G401 (cell line): ENCODE data around the gene STK32B. TPM values are rescaled to one million over a fixed set of nuclear protein-coding genes. Genes with fewer than 3 reads are reported as not detected.

Source experiments
- DNase-seq: peaks from one replicate; pipeline ENCODE4 v3.0.0-alpha.2; 2015; ENCODE audit warnings: low spot score
- in situ Hi-C: cut with HindIII; loops from 2 replicates; pipeline ENCODE4 v1.10.0; 2016; ENCODE audit warnings: low sequenced_read_pairs, mixed read lengths
- total RNA-seq: library from RNA; depleted of rRNA; stranded (reverse); fragments of >200 nt; shearing (Covaris generic); gene quantifications from 2 replicates; pipeline ENCODE4 v1.2.3, GENCODE V29; 2014

STK32B gene
- total RNA-seq, 1 experiment from 2014 or later, result 1.9 TPM

- DNase-seq, result no peak
- in situ Hi-C loops, result no loop called here
Measured at GRCh38 chr4:5118091-5118786, 67.0 kb downstream of the STK32B start.

GRCh38 chr4:5118994-5119835 lies 67.9 kb downstream of the STK32B start:
- in situ Hi-C loops, result no loop called here

GRCh38 chr4:5120067-5120466 lies 68.8 kb downstream of the STK32B start:
- no peak for DNase-seq
- in situ Hi-C loops, result no loop called here

More at GRCh38 chr4:5118994-5119835, 67.9 kb downstream of the STK32B start:
- no peak for DNase-seq

- in situ Hi-C loops, result no loop called here
- no peak for DNase-seq
Measured at GRCh38 chr4:5120468-5120867, 69.2 kb downstream of the STK32B start.

- no peak for DNase-seq
- in situ Hi-C loops, result no loop called here
Measured at GRCh38 chr4:5122114-5122513, 70.8 kb downstream of the STK32B start.

- in situ Hi-C loops, result no loop called here
- DNase-seq, result no peak
Measured at GRCh38 chr4:5124876-5125275, 73.6 kb downstream of the STK32B start.

- no peak for DNase-seq
- in situ Hi-C loops, result no loop called here
Measured at GRCh38 chr4:5125321-5125720, 74.0 kb downstream of the STK32B start.

DNA sequence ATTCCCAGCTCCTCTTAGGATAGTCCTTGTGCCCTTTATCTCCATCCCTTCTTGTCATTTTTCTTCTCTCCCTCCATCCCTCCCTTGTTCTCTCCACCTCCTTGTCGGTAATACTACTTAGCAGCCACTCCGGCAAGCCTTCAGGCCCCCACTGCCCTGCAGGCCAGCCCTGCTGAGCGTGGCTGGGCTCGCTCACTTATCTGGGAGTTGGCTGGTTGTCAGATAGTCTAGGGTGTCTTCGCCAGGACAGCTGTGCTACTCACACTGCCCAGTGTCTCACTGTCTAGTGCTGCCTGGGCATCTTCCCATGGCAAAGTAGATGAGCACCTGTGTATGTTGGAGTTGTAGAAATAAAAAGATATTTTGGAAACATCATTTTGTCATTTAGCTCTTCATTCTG lies 75.0 kb downstream of the STK32B start:
- in situ Hi-C loops, result no loop called here
- no peak for DNase-seq

GRCh38 chr4:5126857-5127256 lies 75.6 kb downstream of the STK32B start:
- in situ Hi-C loops, result no loop called here
- no peak for DNase-seq

GRCh38 chr4:5127556-5127955 lies 76.3 kb downstream of the STK32B start:
- in situ Hi-C loops, result no loop called here

GRCh38 chr4:5128569-5128968 lies 77.3 kb downstream of the STK32B start:
- no peak for DNase-seq
- in situ Hi-C loops, result no loop called here

More at GRCh38 chr4:5127556-5127955, 76.3 kb downstream of the STK32B start:
- no peak for DNase-seq

DNA sequence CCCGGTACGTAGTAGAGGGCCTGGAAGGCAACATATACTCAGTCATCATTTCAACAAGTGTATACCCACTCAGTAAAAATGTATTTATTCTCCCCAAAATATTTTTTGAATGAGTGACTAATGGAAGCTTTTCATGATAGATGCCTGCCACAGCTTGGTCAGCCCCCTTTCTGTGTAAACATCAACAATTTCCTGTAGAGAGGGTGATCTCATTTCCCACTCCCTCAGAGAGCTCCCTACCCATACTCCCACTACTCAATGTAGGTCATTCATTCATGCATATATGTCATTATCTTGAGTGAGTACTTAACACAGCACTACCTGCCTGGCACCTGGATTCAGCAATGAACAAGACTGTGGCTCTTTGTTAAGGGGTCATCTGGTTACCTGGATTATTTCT lies 81.9 kb downstream of the STK32B start:
- in situ Hi-C loops, result no loop called here
- DNase-seq, result no peak

DNA sequence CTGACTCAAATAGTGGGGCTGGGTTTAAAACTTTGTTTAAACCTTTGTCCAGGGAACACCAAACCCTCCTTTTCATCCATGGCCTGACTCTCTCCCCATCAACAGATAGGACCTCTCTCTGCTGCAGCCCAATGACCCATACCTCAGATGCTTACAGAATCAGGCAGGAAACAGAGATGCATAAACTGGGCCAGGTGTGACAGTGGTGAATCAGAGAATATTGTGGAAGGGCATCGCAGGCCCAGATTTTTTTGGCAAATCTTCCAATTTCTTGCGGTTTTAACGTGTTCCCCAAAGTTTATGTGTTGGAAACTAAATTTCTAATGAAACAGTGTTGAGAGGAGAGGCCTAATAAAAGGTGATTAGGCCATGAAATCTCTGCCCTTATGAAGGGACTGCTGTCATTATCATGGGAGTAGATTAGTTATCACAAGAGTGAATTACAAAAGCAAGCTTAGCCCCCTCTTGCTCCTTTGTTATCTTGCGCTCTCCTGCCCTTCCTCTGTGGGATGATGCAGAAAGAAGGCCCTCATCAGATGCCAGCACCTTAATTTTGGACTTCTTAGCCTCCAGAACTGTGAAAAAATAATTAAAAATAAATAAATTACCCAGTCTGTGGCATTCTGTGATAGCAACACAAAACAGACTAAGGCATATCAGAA lies 82.8 kb downstream of the STK32B start:
- in situ Hi-C loops, result no loop called here
- no peak for DNase-seq

DNA sequence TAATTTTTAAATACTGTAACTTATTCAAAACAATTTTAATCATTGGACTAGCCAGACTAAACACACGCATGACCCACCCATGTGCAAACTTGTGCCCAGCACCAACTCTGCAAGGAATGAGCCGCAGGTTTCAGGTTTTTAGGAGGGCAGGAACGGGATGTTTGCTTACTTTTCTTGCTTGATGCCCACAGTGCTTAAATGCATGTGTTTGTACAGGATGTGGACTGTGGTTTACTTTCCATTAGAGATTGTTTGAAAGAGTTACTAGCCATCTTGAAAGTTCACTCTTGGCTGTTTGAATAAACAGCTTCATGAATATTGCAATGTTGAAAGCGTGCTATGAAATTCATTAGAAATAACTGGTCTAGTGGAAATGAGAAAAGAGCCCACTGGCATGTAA lies 83.3 kb downstream of the STK32B start:
- DNase-seq, result no peak
- in situ Hi-C loops, result no loop called here

- in situ Hi-C loops, result no loop called here
- no peak for DNase-seq
Measured at GRCh38 chr4:5137226-5137625, 85.9 kb downstream of the STK32B start.

GRCh38 chr4:5137927-5138326 lies 86.6 kb downstream of the STK32B start:
- in situ Hi-C loops, result no loop called here
- DNase-seq, result no peak

DNA sequence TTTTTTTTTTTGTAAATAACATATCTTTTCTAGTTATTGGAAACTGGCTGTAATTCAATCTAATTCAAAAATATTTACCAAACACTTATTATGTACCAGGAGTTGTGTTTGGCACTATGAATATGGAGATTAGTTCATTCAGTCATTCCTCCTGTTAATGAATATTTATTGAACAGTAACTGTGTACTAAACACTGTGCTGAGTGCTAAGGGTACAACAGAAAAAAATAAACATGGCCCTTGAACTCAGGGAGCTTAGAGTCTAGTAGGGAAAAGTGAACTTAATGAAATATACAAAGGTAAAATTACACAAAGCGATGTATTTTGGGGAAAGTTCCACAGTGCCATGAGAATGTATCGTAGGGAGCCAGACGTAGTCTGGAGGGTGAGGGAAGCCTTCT lies 87.1 kb downstream of the STK32B start:
- DNase-seq, result no peak
- in situ Hi-C loops, result no loop called here

DNA sequence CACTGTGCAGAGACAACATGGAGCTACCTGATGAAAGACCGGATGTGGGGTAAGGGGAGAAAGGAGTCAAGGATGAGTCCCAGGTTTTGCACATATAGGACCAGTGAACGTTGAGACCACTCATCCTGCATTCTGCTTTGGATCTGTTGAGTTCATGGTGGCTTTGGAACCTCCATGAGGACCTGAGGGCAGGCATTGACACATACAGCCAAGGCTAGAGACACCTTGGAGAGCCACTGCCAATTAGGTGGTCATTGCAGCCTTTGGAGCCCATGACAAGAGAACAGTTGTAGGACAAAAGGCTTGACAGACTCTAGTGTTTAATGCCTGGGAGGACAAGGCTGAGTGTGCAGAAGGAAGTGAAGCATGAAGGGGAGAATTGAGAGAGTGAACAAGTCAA lies 87.9 kb downstream of the STK32B start:
- DNase-seq, result no peak
- in situ Hi-C loops, result no loop called here

GRCh38 chr4:5141802-5142201 lies 90.5 kb downstream of the STK32B start:
- DNase-seq, result no peak

GRCh38 chr4:5142726-5143125 lies 91.4 kb downstream of the STK32B start:
- in situ Hi-C loops, result no loop called here
- DNase-seq, result peak; percentile 21

More at GRCh38 chr4:5141802-5142201, 90.5 kb downstream of the STK32B start:
- in situ Hi-C loops, result no loop called here
